ENCODE data around the gene COG2. TPM values are rescaled to one million over a fixed set of nuclear protein-coding genes. Genes with fewer than 3 reads are reported as not detected.
"Not testable (repeated sequence)": the region's sequence is repeated elsewhere in the genome, so short reads cannot be mapped to it uniquely, and the experiment has no call there.

COG2 gene
- total and polyA plus RNA-seq, 2 experiments from 2014 or later, result 14.6 to 16.4 TPM

- H3F3A ChIP-seq (ENCODE audit: insufficient read depth), result no peaks in the 10 kb centered on the region
- H3K79me2 ChIP-seq (ENCODE audit: insufficient read depth), result no peaks in the 10 kb centered on the region
- no peaks in the 10 kb centered on the region for H3K4me1 ChIP-seq (ENCODE audit: insufficient read depth)
- H3K27ac ChIP-seq, result no peak overlapping the region
- in situ Hi-C loops (cut with MboI), result no loop called here
- no peak overlapping the region for H2AFZ ChIP-seq
- H3K9me2 ChIP-seq (ENCODE audit: insufficient read depth), result no peaks in the 10 kb centered on the region
- no peaks in the 10 kb centered on the region for H4K20me1 ChIP-seq (ENCODE audit: insufficient read depth)
- H3K9ac ChIP-seq, result no peak overlapping the region
- H3K27me3 ChIP-seq (replicated peaks; ENCODE audit: insufficient read depth), result no peaks in the 10 kb centered on the region; the same call in 1 of the 2 replicates
- no peak overlapping the region for H3K4me2 ChIP-seq (ENCODE audit: unreplicated experiment)
- WGBS, 2 experiments (ENCODE audit: low coverage in 1 of 2, low lambda C conversion rate in 2 of 2, missing lambda C conversion rate in 2 of 2), result 0 to 3% methylated on average over 2 of the region's 2 CpGs
- H3K36me3 ChIP-seq (ENCODE audit: low read depth), result no peaks in the 10 kb centered on the region
- no peak overlapping the region for H3K4me3 ChIP-seq
- no peak for DNase-seq
- TF ChIP-seq EZH2phosphoT487 (IDR thresholded peaks at IDR 0.05; ENCODE audit: insufficient read depth, low read depth) (no peak), EZH2 (IDR thresholded peaks at IDR 0.05; ENCODE audit: insufficient read depth, poor library complexity, severe bottlenecking) (no peak)
- H3K9me3 ChIP-seq (ENCODE audit: low read depth), result no peaks in the 10 kb centered on the region
Measured at GRCh38 chr1:230595181-230595580, 47.1 kb upstream of the COG2 start.

- H3K9ac ChIP-seq, result no peak overlapping the region
- no peak overlapping the region for H2AFZ ChIP-seq
- H3K79me2 ChIP-seq (ENCODE audit: insufficient read depth), result no peaks in the 10 kb centered on the region
- no peak for DNase-seq
- no peaks in the 10 kb centered on the region; the same call in 1 of the 2 replicates for H3K27me3 ChIP-seq (replicated peaks; ENCODE audit: insufficient read depth)
- TF ChIP-seq EZH2 (IDR thresholded peaks at IDR 0.05; ENCODE audit: insufficient read depth, poor library complexity, severe bottlenecking) (no peak), EZH2phosphoT487 (IDR thresholded peaks at IDR 0.05; ENCODE audit: insufficient read depth, low read depth) (no peak)
- no peaks in the 10 kb centered on the region for H3K9me3 ChIP-seq (ENCODE audit: low read depth)
- H3F3A ChIP-seq (ENCODE audit: insufficient read depth), result no peaks in the 10 kb centered on the region
- no peak overlapping the region for H3K4me3 ChIP-seq
- no peaks in the 10 kb centered on the region for H3K9me2 ChIP-seq (ENCODE audit: insufficient read depth)
- H3K4me1 ChIP-seq (ENCODE audit: insufficient read depth), result no peaks in the 10 kb centered on the region
- 0 to 15% methylated on average over 2 of the region's 2 CpGs for WGBS, 2 experiments (ENCODE audit: low coverage in 1 of 2, low lambda C conversion rate in 2 of 2, missing lambda C conversion rate in 2 of 2)
- no peak overlapping the region for H3K27ac ChIP-seq
- H4K20me1 ChIP-seq (ENCODE audit: insufficient read depth), result no peaks in the 10 kb centered on the region
- in situ Hi-C loops (cut with MboI), result no loop called here
- H3K36me3 ChIP-seq (ENCODE audit: low read depth), result no peaks in the 10 kb centered on the region
- no peak overlapping the region for H3K4me2 ChIP-seq (ENCODE audit: unreplicated experiment)
Measured at GRCh38 chr1:230596306-230596705, 46.0 kb upstream of the COG2 start.

GRCh38 chr1:230598745-230599144 is 43.5 kb upstream of the COG2 start:
- in situ Hi-C loops (cut with MboI), result no loop called here
- no peaks in the 10 kb centered on the region for H3F3A ChIP-seq (ENCODE audit: insufficient read depth)
- no peaks in the 10 kb centered on the region for H4K20me1 ChIP-seq (ENCODE audit: insufficient read depth)

GRCh38 chr1:230599926-230600656 is 42.2 kb upstream of the COG2 start:
- H4K20me1 ChIP-seq (ENCODE audit: insufficient read depth), result no peaks in the 10 kb centered on the region
- WGBS, 2 experiments (ENCODE audit: low coverage in 1 of 2, low lambda C conversion rate in 2 of 2, missing lambda C conversion rate in 2 of 2), result 14 to 26% methylated on average over 4 of the region's 4 CpGs
- H3K36me3 ChIP-seq (ENCODE audit: low read depth), result no peaks in the 10 kb centered on the region
- TF ChIP-seq EZH2 (IDR thresholded peaks at IDR 0.05; ENCODE audit: insufficient read depth, poor library complexity, severe bottlenecking) (no peak), EZH2phosphoT487 (IDR thresholded peaks at IDR 0.05; ENCODE audit: insufficient read depth, low read depth) (no peak)
- no peak overlapping the region for H3K4me3 ChIP-seq
- no peaks in the 10 kb centered on the region for H3K27me3 ChIP-seq (replicated peaks; ENCODE audit: insufficient read depth)
- no peak overlapping the region for H3K9ac ChIP-seq
- H3K79me2 ChIP-seq (ENCODE audit: insufficient read depth), result no peaks in the 10 kb centered on the region
- no peak overlapping the region for H2AFZ ChIP-seq
- no peak for DNase-seq
- no peaks in the 10 kb centered on the region for H3K4me1 ChIP-seq (ENCODE audit: insufficient read depth)
- in situ Hi-C loops (cut with MboI), result no loop called here
- H3K27ac ChIP-seq, result no peak overlapping the region
- no peaks in the 10 kb centered on the region for H3K9me3 ChIP-seq (ENCODE audit: low read depth)
- no peak overlapping the region for H3K4me2 ChIP-seq (ENCODE audit: unreplicated experiment)
- H3K9me2 ChIP-seq (ENCODE audit: insufficient read depth), result no peaks in the 10 kb centered on the region
- no peaks in the 10 kb centered on the region for H3F3A ChIP-seq (ENCODE audit: insufficient read depth)

More at GRCh38 chr1:230598745-230599144, 43.5 kb upstream of the COG2 start:
- Histone ChIP-seq H3K79me2 (ENCODE audit: insufficient read depth) (no peaks in the 10 kb centered on the region), H3K4me2 (ENCODE audit: unreplicated experiment) (no peak overlapping the region), H3K4me3 (no peak overlapping the region), H3K27ac (no peak overlapping the region), H2AFZ (no peak overlapping the region), H3K4me1 (ENCODE audit: insufficient read depth) (no peaks in the 10 kb centered on the region), H3K27me3 (replicated peaks; ENCODE audit: insufficient read depth) (no peaks in the 10 kb centered on the region), H3K9me2 (ENCODE audit: insufficient read depth) (no peaks in the 10 kb centered on the region), H3K36me3 (ENCODE audit: low read depth) (no peaks in the 10 kb centered on the region), H3K9me3 (ENCODE audit: low read depth) (no peaks in the 10 kb centered on the region), H3K9ac (no peak overlapping the region)
- no peak for DNase-seq
- TF ChIP-seq EZH2 (IDR thresholded peaks at IDR 0.05; ENCODE audit: insufficient read depth, poor library complexity, severe bottlenecking), result no peak
- no peak for TF ChIP-seq EZH2phosphoT487 (IDR thresholded peaks at IDR 0.05; ENCODE audit: insufficient read depth, low read depth)

GRCh38 chr1:230600657-230601400 is 41.5 kb upstream of the COG2 start:
- H3K36me3 ChIP-seq (ENCODE audit: low read depth); H3K27me3 ChIP-seq (replicated peaks; ENCODE audit: insufficient read depth); H3K9me2 ChIP-seq (ENCODE audit: insufficient read depth); H3K4me1 ChIP-seq (ENCODE audit: insufficient read depth); H3F3A ChIP-seq (ENCODE audit: insufficient read depth); H4K20me1 ChIP-seq (ENCODE audit: insufficient read depth); H3K4me3 ChIP-seq; H3K9ac ChIP-seq; H2AFZ ChIP-seq; DNase-seq; H3K79me2 ChIP-seq (ENCODE audit: insufficient read depth); H3K9me3 ChIP-seq (ENCODE audit: low read depth); in situ Hi-C loops (cut with MboI); H3K4me2 ChIP-seq (ENCODE audit: unreplicated experiment); H3K27ac ChIP-seq: not testable (repeated sequence)
- WGBS, 2 experiments (ENCODE audit: low coverage in 1 of 2, low lambda C conversion rate in 2 of 2, missing lambda C conversion rate in 2 of 2), result 70 to 72% methylated on average over 2 of the region's 2 CpGs

Measured in GM23248 (cell line).